HPDE6-E6E7 (cell line): ENCODE data around the gene FAM83C.

Source experiments
- DNase-seq: peaks from one replicate; pipeline ENCODE4 v3.0.0; 2011; ENCODE audit warnings: missing footprints; ENCODE audit errors: extremely low spot score

Gene FAM83C

GRCh38 chr20:35237486-35237885, 54.7 kb downstream of the FAM83C start:
- DNase-seq = no peak

- no peak for DNase-seq
These were observed 56.3 kb downstream of the FAM83C start for GRCh38 chr20:35235881-35236280.
